Brain microvascular endothelial cell (primary cell): ENCODE data around the gene PREB.

ENCODE experiments used
- DNase-seq: peaks from one replicate; pipeline ENCODE4 v3.0.0-alpha.2; 2020
- H3K27ac ChIP-seq: fragments of 250-450 bp; sonication (Bioruptor Pico); 2 replicates; pipeline ENCODE4 v1.5.1; 2020; ENCODE audit warnings: mild to moderate bottlenecking, moderate library complexity
- H3K27me3 ChIP-seq: fragments of 250-450 bp; sonication (Bioruptor Pico); replicated peaks from 2 replicates; pipeline ENCODE4 v1.5.1; 2020; ENCODE audit warnings: mild to moderate bottlenecking
- H3K36me3 ChIP-seq: fragments of 250-450 bp; sonication (Bioruptor Pico); replicated peaks from 2 replicates; pipeline ENCODE4 v1.5.1; 2020; ENCODE audit warnings: mild to moderate bottlenecking
- H3K4me3 ChIP-seq: 2 replicates; pipeline ENCODE4 v1.5.1; 2011; ENCODE audit warnings: low read depth, mild to moderate bottlenecking, control low read depth, low read length, moderate library complexity
- in situ Hi-C: cut with HindIII; loops from 2 replicates; pipeline ENCODE4 v1.10.0; 2017; ENCODE audit warnings: low sequenced_read_pairs, low pct_ligation_motif_present
- TF ChIP-seq, protein P1 (sequence below): IDR thresholded peaks from 2 replicates; pipeline ENCODE4 v1.5.1; 2011; ENCODE audit warnings: low read depth, mild to moderate bottlenecking, moderate library complexity, low read length, control low read depth, inconsistent platforms; ENCODE audit errors: missing control alignments

Gene PREB

DNA sequence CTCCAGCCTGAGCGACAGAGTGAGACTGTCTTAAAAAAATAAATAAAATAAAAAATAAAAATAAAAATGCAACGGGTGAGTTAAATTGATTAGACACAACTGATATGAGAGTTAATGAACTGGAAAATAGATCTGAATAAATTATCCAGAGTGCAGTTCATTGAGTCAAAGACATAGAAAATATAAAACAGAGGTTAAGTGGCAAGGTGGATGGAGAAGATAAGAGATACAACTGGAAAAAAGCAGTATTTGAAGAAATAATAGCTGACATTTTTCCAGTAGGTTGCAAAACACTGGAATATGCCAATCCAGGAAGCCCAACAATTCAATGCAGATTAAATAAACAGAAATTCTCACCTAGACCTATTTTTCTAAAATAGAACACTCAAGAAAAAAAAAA lies 26.2 kb downstream of the PREB start:
- H3K36me3 ChIP-seq: no peaks in the 10 kb centered on the region
- no peak overlapping the region for H3K27ac ChIP-seq
- in situ Hi-C loops: loop anchor here (25.0 kb wide), 1 partner anchor 179 kb away; the partner anchor contains the start of genes DNAJC5G and TRIM54
- no peaks in the 10 kb centered on the region for H3K27me3 ChIP-seq
- TF ChIP-seq, protein P1, sequence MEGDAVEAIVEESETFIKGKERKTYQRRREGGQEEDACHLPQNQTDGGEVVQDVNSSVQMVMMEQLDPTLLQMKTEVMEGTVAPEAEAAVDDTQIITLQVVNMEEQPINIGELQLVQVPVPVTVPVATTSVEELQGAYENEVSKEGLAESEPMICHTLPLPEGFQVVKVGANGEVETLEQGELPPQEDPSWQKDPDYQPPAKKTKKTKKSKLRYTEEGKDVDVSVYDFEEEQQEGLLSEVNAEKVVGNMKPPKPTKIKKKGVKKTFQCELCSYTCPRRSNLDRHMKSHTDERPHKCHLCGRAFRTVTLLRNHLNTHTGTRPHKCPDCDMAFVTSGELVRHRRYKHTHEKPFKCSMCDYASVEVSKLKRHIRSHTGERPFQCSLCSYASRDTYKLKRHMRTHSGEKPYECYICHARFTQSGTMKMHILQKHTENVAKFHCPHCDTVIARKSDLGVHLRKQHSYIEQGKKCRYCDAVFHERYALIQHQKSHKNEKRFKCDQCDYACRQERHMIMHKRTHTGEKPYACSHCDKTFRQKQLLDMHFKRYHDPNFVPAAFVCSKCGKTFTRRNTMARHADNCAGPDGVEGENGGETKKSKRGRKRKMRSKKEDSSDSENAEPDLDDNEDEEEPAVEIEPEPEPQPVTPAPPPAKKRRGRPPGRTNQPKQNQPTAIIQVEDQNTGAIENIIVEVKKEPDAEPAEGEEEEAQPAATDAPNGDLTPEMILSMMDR: no peak
- H3K4me3 ChIP-seq: no peak overlapping the region
- no peak for DNase-seq

DNA sequence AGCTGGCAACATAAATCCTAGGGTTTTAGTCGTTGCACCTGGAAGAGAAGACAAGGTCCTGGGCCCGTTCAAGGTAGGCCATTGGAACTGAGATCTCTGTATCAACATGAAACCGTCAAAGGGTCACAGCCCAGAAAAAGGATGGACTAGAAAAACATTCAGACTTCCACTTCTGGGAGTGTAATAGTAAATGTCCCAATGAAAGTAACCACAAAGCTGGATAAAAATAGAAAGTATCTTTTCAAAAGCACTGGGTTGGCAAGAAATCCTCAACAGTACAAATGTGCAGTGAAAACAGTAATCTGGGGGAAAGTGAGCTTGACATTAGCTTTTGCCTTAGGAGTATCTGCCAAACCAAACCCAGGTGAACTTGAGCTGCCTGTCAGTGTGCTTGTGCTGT lies 28.5 kb downstream of the PREB start:
- Histone ChIP-seq H3K4me3 (no peak overlapping the region), H3K27ac (no peak overlapping the region)

DNA sequence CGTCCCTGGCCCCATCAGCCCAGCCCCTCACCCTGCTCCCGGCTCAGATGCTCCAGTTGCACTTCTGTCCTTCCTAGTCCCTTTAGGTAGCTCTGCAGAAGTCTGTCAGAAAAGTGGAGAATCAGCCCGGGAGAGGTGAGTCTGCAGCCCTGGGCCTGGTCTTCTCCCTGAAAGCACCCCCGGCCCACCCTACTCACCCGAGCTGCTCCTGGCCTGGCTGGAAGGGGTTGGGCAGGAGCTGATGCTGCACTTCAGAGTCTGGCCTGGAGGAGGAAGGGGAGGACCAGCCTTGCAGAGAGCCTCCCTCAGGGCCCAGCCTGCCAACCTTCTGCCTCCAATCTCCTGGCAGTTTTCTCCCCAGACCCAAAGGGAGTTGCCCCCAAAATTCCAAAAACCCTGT lies 32.1 kb downstream of the PREB start:
- DNase-seq: no peak
- no peaks in the 10 kb centered on the region for H3K36me3 ChIP-seq
- H3K4me3 ChIP-seq: no peak overlapping the region
- TF ChIP-seq, protein P1: no peak
- no peak overlapping the region for H3K27ac ChIP-seq
- H3K27me3 ChIP-seq: no peaks in the 10 kb centered on the region
- in situ Hi-C loops: loop anchor here (25.0 kb wide), 1 partner anchor 185 kb away; the partner anchor contains the start of genes DNAJC5G and TRIM54

More for the DNA sequence above, 28.5 kb downstream of the PREB start:
- H3K36me3 ChIP-seq: no peaks in the 10 kb centered on the region
- no peak for DNase-seq
- in situ Hi-C loops: loop anchor here (25.0 kb wide), 1 partner anchor 181 kb away; the partner anchor contains the start of genes DNAJC5G and TRIM54
- H3K27me3 ChIP-seq: no peaks in the 10 kb centered on the region
- TF ChIP-seq, protein P1: no peak

DNA sequence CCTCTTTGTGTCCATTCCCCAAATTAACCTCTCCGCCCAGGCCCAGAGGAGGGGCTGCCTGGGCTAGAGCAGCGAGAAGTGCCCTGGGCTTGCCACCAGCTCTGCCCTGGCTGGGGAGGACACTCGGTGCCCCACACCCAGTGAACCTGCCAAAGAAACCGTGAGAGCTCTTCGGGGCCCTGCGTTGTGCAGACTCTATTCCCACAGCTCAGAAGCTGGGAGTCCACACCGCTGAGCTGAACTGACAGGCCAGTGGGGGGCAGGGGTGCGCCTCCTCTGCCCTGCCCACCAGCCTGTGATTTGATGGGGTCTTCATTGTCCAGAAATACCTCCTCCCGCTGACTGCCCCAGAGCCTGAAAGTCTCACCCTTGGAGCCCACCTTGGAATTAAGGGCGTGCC lies 34.4 kb downstream of the PREB start:
- in situ Hi-C loops: loop anchor here (25.0 kb wide), 1 partner anchor 187 kb away; the partner anchor contains the start of genes DNAJC5G and TRIM54
- no peak for DNase-seq
- no peak overlapping the region for H3K27ac ChIP-seq
- H3K36me3 ChIP-seq: no peaks in the 10 kb centered on the region
- TF ChIP-seq, protein P1: no peak
- H3K27me3 ChIP-seq: no peaks in the 10 kb centered on the region
- no peak overlapping the region for H3K4me3 ChIP-seq

DNA sequence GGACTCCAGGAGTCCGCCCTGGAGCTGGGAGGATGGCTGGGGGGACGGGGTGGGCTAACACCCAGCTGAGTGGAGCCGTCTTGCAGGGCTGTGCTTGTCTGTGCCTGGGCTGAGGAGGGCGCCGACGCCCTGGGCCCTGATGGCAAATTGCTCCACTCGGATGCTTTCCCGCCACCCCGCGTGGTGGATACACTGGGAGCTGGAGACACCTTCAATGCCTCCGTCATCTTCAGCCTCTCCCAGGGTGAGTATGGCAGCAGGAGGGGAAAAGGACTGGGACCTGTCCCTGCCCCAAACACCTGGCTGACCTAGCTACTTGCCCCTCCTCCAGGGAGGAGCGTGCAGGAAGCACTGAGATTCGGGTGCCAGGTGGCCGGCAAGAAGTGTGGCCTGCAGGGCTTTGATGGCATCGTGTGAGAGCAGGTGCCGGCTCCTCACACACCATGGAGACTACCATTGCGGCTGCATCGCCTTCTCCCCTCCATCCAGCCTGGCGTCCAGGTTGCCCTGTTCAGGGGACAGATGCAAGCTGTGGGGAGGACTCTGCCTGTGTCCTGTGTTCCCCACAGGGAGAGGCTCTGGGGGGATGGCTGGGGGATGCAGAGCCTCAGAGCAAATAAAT lies 35.0 kb downstream of the PREB start:
- Histone ChIP-seq H3K27me3 (no peaks in the 10 kb centered on the region), H3K27ac (no peak overlapping the region), H3K4me3 (no peak overlapping the region), H3K36me3 (no peaks in the 10 kb centered on the region)
- no peak for DNase-seq
- TF ChIP-seq, protein P1: no peak
- in situ Hi-C loops: no loop called here

DNA sequence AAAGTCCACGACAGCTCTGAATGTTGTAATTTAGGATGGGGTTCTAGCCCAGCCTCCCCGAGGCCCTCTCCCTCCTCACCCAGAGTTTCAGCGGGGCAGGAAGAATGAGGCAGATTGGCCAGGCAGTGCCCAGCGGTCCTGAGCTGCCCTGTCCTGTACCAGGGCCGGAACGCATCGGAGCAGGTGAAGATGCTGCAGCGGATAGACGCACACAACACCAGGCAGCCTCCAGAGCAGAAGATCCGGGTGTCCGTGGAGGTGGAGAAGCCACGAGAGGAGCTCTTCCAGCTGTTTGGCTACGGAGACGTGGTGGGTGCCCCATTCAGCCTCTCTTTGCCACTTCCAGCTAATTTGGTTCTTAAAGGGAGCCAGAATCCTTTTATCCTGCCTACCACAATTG lies 37.1 kb downstream of the PREB start:
- TF ChIP-seq, protein P1: no peak
- H3K27me3 ChIP-seq: no peaks in the 10 kb centered on the region

More for the DNA sequence above, 37.1 kb downstream of the PREB start:
- in situ Hi-C loops: no loop called here
- no peak overlapping the region for H3K4me3 ChIP-seq
- no peaks in the 10 kb centered on the region for H3K36me3 ChIP-seq
- no peak overlapping the region for H3K27ac ChIP-seq
- DNase-seq: no peak
